Stimulated activated CD8-positive, alpha-beta memory T cell treated with anti-CD3 and anti-CD28 coated beads, Interleukin-4, amount 100 ng/mL, for 4 hours (primary cell): ENCODE data around the gene SYT7.

Experiments
- DNase-seq, 2 donors: peaks; one replicate each; pipeline ENCODE4 v3.0.0-alpha.2; 2020; ENCODE audit warnings: low read depth in 2 of 2, low spot score in 1 of 2

Gene SYT7

DNA sequence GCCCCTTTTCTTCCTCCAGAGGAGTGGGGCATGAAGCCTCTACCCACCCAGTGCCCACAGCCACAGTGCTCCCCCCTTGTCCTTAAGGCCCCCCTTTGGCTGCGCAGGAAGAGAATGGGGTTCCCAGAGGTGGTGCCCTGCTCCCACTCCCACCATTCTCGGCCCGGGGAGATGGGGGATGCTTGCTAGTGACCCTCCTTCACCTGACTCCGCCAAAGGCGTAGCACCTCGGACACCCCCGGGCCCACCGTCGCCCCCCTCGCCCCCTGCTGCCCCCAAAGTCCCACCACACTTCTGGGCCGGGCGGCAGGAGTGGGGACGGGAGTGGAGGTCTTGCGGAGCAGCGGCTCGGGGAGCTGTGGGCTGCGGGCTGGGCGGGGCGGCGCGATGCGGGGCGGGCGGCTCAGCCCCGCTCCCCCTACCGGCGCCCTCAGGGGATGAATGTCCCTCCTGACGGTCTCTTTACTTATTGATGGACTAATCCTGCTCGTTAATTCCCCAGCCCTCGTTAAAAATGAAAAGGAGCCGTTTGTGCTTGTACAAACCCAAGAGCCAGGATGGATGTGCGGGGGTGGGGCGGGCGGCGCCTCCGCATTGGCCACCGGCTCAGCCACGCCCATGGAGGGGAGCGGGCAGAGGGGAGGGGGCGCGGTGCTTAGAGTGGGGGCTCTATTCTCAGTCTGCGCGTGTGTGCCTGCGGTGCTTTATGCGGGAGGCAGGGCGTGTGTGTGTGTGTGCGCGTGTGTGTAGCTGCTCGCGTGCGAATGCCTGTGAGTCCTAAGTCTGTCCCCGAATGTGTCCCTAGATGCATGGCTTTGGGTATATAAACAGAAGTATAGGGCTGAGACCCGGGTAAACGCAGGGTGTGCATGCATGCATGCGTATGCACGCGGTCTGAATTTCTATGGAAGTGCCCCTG is 25.6 kb downstream of the SYT7 start:
- DNase-seq, result no peak

DNA sequence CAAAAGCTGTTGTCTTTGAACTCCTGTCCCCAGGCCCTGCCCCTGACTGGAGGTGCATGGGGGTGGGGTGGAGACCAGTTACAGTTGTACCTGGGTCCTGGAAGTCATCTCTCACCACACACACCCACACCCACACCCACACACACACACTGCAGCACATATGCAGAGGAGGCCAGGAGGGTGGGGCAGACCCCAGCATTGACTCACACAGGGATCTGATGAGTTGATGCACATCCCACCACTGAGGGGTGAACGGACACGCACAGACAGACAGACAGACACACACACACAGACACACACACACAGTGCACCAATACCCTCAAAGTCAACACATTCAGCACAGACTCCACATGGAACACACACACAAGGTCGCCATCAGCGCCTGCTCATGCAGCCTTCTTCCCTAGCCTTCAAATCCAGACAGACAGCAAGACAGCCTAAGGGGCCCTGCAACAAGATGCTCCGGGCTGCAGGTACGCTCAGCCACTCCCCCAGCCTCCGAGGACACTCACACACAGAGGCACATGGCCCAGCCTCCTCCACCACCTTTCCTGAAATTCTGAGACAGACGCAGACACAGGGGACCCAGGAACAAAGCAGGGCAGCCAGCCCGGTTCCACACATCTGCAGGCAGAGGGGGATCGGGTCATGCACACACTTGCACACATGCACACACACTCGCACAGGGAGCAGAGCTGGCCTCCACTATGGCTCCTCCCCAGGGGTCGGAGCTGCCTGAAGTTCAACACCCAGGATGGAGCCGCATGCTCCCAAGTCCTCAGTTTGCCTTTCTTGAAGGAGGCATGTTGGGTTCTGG is 26.5 kb downstream of the SYT7 start:
- peak; percentile 19 to 42 for DNase-seq

DNA sequence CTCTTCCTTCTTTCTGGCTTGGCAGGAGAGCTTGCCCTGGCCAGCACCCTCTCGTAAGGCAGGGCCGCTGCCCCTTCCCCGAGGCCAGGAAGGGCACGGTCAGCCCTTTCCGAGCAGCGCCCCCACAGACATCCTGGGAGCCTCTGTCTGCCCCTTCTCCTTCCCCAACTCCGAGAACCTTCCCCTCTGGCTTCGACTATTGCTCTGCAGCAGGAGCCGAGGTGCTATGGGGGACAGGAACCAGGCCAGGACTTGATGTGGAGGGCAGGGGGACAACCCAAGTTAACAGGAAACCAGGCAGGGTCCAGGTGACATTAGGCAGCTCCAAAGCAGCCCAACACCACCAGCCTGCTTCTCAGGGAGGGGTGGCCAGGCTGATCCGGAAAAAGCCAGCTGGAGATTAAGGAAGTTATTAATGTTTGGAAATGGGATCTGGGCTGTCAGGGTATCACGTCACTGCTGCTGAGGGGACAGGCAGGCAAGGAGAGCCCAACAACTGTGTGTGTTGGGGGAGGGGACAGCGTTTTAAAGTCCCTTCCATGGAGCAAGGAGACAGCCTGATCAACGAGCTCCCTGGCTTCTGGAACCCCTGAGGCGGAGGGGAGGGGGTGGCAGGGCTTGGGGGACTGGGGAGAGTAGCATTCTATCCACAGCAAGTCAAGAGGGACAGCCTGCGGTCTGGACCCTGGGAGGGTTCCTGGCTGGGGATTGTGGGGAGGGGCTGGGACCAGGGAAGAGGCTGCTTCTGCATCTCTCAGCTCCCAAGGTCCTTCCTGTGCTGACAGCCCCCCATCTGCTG is 27.3 kb downstream of the SYT7 start:
- DNase-seq, result no peak

DNA sequence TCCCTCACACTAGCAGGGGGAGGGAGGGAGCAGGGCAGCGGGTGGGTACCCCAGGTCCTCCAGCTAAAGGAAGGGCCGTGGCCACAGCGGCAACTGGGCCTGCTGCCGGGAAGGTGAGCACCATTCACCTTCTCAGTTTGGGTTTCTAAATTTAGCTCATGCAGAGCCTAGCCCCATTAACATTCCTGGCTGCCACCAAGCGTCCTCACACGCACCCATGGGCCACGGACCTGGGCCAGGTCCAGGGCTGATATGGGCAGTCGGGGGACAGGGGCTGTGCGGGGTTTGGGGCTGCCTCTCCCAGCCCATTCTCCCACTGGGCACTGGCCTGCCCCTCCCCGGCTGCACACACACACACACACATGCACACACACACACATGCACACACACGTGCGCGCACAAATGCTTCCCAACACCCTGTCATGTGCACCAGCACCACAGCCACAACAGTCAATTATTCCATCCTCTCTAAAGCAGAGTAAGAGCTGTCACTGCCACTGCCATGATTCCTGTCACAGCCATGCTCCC is 28.7 kb downstream of the SYT7 start:
- DNase-seq, result no peak

DNA sequence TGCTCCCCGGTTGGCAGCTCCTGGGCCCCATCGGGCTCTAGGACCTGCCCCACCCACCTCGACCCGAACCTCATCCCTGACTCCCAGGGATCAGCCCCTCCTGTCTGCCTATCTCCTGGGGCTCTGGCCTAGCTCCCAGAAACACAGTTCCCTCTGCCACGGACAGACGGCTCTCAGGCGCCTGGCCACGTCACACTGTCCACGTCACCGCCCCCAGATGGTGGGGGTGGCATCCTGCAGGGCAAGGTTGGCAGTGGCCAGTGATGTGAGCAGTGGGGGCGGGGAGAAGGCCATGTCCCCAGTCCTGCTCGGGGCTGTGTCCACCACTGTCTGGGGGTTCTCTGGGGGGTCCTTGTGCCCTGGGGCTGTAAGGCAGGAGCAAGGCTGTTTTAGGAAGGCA is 29.2 kb downstream of the SYT7 start:
- DNase-seq, result no peak

DNA sequence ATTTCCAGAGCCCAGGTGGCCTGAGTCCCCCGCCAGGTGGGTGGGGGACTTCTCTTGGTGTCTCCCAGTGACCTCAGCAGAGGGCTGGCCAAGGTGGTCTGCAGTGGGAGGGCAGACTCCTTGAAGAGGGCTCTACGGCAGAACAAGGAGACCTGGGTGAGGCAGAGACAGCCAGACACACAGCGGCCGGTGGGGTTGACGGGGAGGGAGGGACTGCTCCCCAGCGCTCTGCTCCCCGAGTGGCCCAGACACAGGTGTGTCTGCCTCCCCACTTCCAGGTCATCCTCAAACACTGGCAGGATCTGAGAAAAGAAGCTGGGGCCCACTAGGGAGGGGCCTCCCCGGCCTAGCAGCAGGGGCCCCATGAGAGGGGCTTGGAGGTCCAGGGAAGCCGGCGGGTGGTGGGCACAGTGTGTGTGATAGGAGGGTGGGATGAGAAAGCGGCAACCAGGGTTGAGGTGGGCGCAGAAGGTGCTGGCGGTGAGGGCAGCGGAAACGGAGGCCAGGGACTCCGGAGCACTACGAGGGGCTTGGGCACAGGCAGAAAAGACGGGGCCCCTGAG is 30.1 kb downstream of the SYT7 start:
- DNase-seq, result no peak

DNA sequence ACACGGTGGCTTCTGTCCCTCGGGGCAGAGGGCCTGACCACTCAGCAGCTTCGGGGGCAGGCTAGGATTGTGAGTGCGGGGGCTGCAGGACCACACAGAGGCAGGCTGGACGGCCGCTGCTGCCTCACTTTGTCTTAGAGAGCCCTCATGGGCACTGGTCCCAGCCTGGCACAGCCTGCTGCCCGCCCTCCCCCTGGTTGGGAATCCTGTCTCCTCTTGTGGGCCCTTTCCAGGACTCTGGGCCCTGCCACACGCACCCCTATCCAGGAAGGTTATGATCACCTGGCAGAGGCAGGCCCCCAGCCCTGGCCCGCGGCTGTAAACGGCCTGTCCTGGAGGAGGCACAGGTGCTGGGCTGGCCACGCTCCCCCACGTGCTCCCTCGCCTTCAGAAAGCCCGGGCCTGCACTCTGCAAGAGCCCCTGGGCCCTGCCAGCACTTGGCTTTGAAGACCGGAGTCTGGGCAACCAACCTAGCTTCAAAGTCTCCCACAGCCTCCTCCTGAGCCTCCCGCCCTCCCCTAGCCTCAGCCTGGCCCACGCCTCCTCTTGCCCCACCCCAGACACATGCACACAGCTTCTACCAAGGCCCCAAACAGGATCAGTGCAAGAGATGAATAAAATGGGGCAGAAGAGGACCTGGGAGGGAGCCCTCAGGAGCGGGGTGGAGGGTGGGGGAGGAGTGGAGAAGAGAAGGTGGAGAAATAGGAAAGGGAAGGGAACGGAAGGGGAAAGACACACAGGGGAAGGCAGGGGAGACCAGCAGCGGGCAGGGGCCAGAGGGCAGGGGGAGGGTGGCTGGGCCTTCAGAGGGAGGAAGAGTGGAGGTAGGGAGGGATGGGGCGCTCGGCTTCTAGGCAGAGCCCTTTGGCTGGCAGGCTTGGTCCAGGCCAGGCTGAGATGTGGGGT is 31.0 kb downstream of the SYT7 start:
- DNase-seq, result no peak

DNA sequence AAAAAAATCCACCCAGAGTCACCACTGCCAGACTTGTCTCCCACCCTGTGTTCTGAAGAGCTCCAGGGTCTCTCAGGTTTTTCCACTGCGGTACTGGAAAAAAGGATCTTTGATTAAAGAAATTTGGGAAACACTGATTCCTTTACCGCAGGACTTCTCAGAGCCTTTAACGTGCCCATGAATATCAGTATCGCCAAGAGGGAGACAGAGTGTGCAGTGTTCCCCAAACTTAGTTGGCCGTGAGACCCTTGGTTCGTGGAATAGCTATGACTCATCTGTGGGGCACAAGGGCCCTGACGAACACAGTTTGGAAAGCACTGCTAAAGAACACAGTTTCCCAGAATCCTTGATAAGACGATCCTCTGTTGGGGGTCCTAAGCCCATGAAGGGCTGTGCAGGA is 31.7 kb downstream of the SYT7 start:
- DNase-seq, result no peak

DNA sequence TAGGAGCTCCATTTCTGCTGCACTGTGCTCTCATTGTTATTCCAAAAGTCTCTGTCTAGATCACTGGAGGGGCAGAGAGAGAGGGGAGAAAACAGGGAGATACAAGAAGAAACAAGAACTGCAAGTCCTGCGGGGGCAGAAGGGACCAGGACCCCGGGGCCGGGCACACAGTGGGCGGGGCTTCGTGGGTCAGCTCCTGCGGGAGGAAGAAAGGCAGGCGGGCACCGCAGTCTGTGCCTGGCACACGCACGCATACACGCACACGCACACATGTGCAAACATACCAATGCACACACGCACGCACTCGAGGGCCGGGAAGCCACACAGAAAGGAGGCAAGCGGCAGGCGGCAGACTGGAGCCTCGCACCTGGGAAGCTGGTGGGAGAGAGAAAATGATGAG is 33.6 kb downstream of the SYT7 start:
- DNase-seq, result no peak

DNA sequence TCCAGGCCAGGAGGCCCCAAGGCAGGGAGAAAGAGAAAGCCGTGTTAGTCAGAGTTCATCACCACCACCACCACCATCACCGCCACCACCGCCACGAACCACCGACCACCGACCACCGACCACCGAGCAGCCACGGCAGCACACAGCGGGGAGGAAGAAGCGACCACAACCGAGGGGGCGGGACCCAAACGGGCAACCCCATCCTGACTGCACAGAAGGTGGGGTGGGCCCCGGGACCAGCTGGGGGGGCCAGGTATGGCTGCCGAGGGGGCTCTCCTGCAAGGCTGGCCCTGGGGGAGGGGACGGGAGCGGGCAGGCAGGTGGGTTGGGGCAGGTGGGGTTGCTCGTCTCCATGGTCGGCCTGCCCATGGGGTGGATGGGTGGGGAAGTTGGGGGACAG is 34.2 kb downstream of the SYT7 start:
- DNase-seq, result no peak

DNA sequence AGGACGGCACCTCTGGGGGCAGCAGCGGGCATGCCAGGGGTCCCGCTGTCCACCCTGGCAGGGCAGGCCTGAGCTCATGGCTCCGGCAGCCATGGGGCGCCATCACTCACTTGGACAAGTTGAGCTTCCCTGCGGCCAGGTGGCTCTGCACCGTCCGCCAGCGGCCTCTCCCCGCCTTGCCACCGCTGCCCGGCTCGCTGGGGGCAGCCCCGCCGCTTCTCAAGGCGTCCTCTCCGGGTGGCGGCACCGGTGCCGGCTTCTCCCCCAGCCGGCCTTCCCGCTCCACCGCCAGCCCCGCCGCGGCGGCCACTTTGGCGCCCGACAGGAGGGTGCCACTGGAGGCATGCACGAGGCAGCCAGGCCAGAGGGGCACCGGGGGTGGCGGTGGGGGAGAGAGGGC is 35.0 kb downstream of the SYT7 start:
- no peak for DNase-seq

DNA sequence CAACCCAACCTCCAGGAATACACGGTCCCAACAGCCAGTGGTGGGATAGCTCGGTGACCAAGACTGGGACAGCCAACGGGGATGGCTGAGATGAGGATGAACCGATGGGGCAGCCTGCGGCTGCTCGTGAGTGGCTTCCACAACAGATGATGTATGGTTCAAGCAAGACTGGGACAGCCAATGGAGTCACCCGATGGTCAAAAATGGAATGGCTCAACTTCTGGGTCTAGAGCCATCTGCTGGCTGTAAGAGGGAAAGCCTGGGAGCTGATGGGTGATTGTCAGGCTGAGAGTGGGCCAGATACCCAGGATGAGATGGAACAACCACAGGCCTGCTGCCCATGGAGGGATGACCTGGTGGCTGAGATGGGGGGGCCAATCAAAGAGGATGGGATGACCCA is 35.5 kb downstream of the SYT7 start:
- DNase-seq, result no peak

DNA sequence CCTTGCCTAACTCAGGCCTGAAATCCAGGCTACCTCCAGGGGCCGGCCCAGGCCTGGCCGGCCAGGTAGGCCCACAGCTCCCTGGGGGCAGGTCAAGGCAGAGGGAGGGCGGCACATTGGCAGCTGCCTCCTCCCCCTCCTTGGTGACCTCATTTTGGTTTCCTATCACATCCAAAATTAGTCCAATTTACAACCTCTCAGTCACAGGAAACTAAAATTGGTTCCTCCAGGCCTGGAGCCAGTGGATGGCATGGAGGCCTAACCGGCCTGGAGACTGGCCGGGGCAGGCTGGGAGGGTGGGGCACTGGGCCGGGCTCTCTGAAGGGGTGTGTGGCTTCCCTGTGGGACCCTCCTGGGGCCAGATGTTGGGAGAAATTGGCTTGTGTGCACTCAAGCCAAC is 36.4 kb downstream of the SYT7 start:
- DNase-seq, result no peak

DNA sequence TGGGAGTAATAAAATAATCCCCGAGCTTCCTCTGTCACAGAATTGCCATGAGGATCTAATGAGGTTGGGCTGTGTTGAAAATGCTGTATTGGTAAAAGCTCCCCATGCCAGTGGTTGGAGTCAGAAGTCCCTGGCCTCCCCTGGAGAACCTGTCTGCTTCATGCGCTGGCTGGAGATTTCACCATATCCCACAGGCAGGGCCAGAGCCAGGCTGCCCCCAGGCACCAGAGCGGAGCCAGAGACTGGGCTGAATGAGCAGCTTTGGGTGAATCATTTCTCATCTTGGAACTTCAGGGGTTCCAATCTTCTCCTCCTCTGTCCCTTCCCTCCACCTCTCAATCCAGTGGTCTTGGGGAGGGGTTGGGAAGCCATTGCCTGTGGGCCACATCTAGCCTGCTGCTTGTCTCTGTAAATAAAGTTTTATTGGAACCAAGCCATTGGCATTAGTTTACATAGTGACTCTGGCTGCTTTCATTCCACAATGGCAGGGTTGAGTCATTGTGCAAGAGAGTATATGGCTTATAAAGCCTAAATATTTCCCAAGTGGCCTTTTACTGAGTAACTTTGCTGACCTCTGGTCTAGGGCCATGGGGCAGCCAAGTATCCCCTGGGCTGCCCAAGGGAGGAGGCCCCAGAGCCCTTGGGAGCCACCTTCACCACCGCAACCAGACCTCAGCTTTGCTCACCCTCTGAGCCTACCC is 37.1 kb downstream of the SYT7 start:
- DNase-seq, result no peak

DNA sequence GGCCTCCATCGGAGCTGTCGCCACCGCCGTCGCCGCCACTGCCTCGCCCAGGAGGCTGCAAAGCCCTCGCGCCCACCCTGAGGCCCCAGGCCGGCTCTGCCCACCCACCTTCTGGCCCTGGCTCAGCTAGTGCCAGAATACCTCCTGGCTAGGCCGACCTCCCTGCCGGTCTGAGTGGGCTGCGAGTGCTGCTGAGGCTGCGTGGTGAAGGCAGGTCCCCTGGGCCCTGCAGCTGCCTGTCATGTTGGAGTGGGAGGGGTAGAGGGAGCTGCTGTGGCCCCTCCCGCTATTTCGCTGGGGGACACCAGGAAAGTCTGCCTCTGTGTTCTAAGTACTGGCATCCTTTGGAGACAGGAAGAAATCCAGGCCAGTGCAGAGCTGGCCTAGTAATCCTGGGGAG is 38.2 kb downstream of the SYT7 start:
- no peak for DNase-seq

DNA sequence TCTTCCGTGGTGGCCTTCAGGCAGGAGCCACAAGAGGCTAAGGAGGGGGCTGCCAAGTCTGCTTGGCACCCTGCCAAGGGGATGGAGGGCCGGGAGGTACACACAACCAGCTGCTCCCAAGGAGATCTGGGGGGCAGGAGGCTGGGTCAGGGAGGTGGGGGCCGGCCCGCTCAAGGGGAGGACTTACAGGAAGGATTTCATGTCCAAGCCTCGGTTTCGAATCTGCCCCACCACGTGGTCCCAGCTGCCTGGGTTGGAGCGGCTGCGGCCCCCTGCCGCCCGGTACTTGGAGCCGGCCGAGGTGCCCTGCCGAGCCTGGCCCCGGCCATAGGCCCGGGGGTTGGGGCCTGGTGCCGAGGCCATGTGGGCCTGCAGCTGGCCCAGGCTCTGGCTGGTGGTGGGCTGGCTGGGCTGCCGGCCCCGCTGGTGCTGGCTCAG is 38.8 kb downstream of the SYT7 start:
- DNase-seq, result no peak

DNA sequence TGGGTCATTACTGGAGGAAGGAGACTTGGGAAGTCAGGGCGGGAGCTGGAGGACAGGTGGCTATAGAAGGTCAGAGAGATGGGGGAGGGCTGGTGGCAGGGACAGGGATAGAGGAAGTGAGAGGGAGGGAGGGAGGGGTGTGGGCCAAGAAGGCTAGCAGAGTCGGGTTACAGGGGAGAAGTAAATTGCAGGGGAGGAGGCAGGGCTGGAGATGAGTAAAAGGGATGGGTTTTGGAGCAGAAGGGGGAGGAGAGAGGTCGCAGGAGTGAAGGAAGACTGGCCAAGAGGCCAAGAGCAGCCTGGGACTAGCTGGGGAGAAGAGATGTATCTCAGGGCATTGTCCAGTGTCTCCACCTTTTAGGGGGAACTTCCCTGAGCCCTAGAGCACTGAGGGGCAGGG is 39.3 kb downstream of the SYT7 start:
- no peak for DNase-seq

DNA sequence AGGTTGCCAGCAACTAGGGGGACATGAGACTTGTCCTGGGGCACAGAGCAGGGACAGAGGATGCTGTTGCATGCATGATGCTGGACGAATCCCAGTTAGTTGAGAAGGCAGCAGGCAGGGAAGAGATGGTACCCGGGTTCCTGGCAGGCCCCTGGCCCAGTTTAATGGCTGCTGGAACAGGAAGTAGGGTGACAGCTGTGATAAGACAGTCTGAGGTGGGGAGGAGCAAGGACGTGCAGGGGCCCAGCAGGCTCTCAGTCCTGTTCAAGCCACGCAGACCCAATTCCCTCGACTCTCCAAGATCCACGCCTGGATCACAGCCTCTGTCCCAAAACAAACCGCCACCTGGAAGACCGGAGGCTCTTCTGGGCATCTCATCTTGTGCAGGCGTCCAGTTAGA is 40.3 kb downstream of the SYT7 start:
- DNase-seq, result no peak

DNA sequence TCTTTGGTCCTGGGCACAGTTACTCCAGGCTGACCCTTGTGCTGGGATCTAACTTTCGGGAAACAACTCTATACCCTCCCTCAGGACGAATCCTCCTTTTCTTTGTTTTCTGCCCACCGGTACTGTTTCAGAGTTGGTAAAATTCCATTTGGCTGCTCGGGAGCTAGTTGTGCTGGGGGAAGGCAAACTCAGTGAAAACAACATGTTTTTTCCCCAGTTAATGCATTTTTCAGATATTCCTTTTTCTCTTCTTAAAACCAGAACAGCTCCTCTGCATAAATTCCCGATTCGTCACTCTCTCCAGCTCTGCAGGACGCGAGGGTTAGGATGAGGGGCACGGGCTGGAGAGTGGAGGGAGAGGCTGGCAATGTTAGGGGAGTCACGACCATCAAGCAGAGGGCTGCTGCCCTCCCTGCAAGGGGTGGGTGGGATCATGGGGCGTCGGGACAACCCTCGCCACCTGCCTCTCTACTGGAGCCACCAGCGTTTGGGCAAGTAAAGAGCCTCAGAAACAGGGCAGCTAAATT is 41.0 kb downstream of the SYT7 start:
- no peak for DNase-seq
